Caco-2 (cell line): ENCODE data around the gene COX6A1. TPM values are rescaled to one million over a fixed set of nuclear protein-coding genes. Genes with fewer than 3 reads are reported as not detected.

Experiments used
- BruUV-seq: library from RNA; stranded (reverse); fragments of 400-500 nt; replicated peaks from 2 replicates; lab custom pipeline; 2021; lab: Mats Ljungman, UMichigan
- CTCF ChIA-PET: fragments of 300-600 bp; sonication (Branson Sonifier 250); formaldehyde crosslinking; loops from one replicate; lab custom pipeline; 2022; ENCODE audit warnings: antibody characterized with exemption; lab: Charles Lee
- POLR2A ChIA-PET: fragments of 300-600 bp; sonication (Branson Sonifier 250); formaldehyde crosslinking; loops from one replicate; lab custom pipeline; 2022; ENCODE audit warnings: antibody characterized with exemption; lab: Charles Lee
- DNase-seq, 2 experiments: peaks; one replicate each; pipeline versions ENCODE4 v3.0.0 to v3.0.0-alpha.2; 2020 to 2022
- H3K27me3 ChIP-seq: replicated peaks from 2 replicates; pipeline ENCODE4 v1.6.0; 2011; ENCODE audit warnings: low read length; ENCODE audit not compliant: control insufficient read depth, insufficient read depth
- H3K36me3 ChIP-seq: 2 replicates; pipeline ENCODE4 v1.5.1; 2011; ENCODE audit warnings: low read length; ENCODE audit not compliant: control insufficient read depth, insufficient read depth
- H3K4me1 ChIP-seq: fragments of 250-450 bp; sonication (Bioruptor Pico); 2 replicates; pipeline ENCODE4 v1.5.1; 2020; ENCODE audit warnings: mild to moderate bottlenecking
- H3K4me3 ChIP-seq: 2 replicates; pipeline ENCODE4 v1.5.1; 2011; ENCODE audit warnings: low read depth, mild to moderate bottlenecking, control low read depth, low read length
- H3K9me3 ChIP-seq: fragments of 250-450 bp; sonication (Bioruptor Pico); 2 replicates; pipeline ENCODE4 v1.5.1; 2020; ENCODE audit warnings: mild to moderate bottlenecking, moderate library complexity
- H3K27ac Mint-ChIP-seq: one replicate; pipeline ENCODE4 v1.8.0; 2022; ENCODE audit warnings: mixed read lengths; ENCODE audit not compliant: unreplicated experiment
- H3K27me3 Mint-ChIP-seq: one replicate; pipeline ENCODE4 v1.8.0; 2022; ENCODE audit warnings: mixed read lengths; ENCODE audit not compliant: insufficient read depth, unreplicated experiment
- H3K36me3 Mint-ChIP-seq: one replicate; pipeline ENCODE4 v1.8.0; 2022; ENCODE audit warnings: mild to moderate bottlenecking, mixed read lengths; ENCODE audit not compliant: insufficient read depth, unreplicated experiment
- H3K4me1 Mint-ChIP-seq: one replicate; pipeline ENCODE4 v1.8.0; 2022; ENCODE audit warnings: low read depth, mixed read lengths; ENCODE audit not compliant: unreplicated experiment
- H3K4me3 Mint-ChIP-seq: one replicate; pipeline ENCODE4 v1.8.0; 2022; ENCODE audit warnings: mild to moderate bottlenecking, moderate library complexity, mixed read lengths; ENCODE audit not compliant: unreplicated experiment
- H3K9me3 Mint-ChIP-seq: one replicate; pipeline ENCODE4 v1.8.0; 2022; ENCODE audit warnings: mixed read lengths; ENCODE audit not compliant: unreplicated experiment
- CTCF ChIP-seq, 2 experiments: fragments of 200-600 bp in 1 of 2; IDR thresholded peaks; 1 replicate in 1 of 2; 2 replicates in 1 of 2; pipeline versions ENCODE4 v1.5.1 to v1.8.0; 2011 to 2022; ENCODE audit warnings: antibody characterized with exemption in 1 of 2, control low read depth in 1 of 2, inconsistent platforms in 1 of 2, low read depth in 1 of 2, low read length in 1 of 2, mild to moderate bottlenecking in 1 of 2, moderate library complexity in 1 of 2; ENCODE audit not compliant: insufficient read depth in 1 of 2, severe bottlenecking in 1 of 2, unreplicated experiment in 1 of 2
- intact Hi-C: fragments of 100-400 bp; cut with micrococcal nuclease; formaldehyde crosslinking; loops from one replicate; pipeline ENCODE4 v1.10.0; 2022; ENCODE audit not compliant: unreplicated experiment
- total RNA-seq: library from RNA; stranded (reverse); gene quantifications from 2 replicates; pipeline ENCODE4 v1.2.3, GENCODE V29; 2022

Gene COX6A1
- total RNA-seq, 1 experiment from 2014 or later, result 474 TPM

GRCh38 chr12:120470150-120470784 lies 32.4 kb downstream of the COX6A1 start:
- H3K4me1 ChIP-seq, result peaks cover 5% of the 10 kb centered on the region
- Mint-ChIP-seq H3K27ac (peak overlapping the region; percentile 79), H3K27me3 (no peaks in the 10 kb centered on the region), H3K36me3 (peaks cover 41% of the 10 kb centered on the region), H3K9me3 (no peaks in the 10 kb centered on the region), H3K4me3 (peak overlapping the region; percentile 85), H3K4me1 (peaks cover 13% of the 10 kb centered on the region)
- H3K9me3 ChIP-seq, result no peaks in the 10 kb centered on the region
- ChIA-PET CTCF (interaction anchor here (0.8 to 1.4 kb wide), 2 partner anchors 25 to 168 kb away, joined by 3 to 4 read pairs; partner anchors contain the start of gene SIRT4), POLR2A (interaction anchor here (0.7 kb wide), 1 partner anchor 59 kb away, joined by 3 read pairs; no protein-coding TSS in a partner anchor)
- TSS peak; percentile 32 for BruUV-seq
- DNase-seq, result no peak
- H3K4me3 ChIP-seq, result peak overlapping the region; percentile 80
- H3K36me3 ChIP-seq, result no peaks in the 10 kb centered on the region
- intact Hi-C loops, result no loop called here
- no peak for TF ChIP-seq CTCF (IDR thresholded peaks at IDR 0.05; ENCODE audit: insufficient read depth in 1 of 2, low read depth in 1 of 2, low read length in 1 of 2, severe bottlenecking in 1 of 2, unreplicated experiment in 1 of 2)
- no peaks in the 10 kb centered on the region for H3K27me3 ChIP-seq

- ChIA-PET POLR2A (no interaction called here), CTCF (no interaction called here)
- Mint-ChIP-seq H3K27ac (no peak overlapping the region), H3K4me1 (peaks cover 13% of the 10 kb centered on the region), H3K4me3 (no peak overlapping the region), H3K36me3 (peaks cover 18% of the 10 kb centered on the region), H3K9me3 (no peaks in the 10 kb centered on the region), H3K27me3 (no peaks in the 10 kb centered on the region)
- H3K27me3 ChIP-seq, result no peaks in the 10 kb centered on the region
- H3K4me1 ChIP-seq, result no peaks in the 10 kb centered on the region; the same call in 1 of the 2 replicates
- intact Hi-C loops, result no loop called here
- no peak for DNase-seq
- no peak overlapping the region for H3K4me3 ChIP-seq
- TF ChIP-seq CTCF (IDR thresholded peaks at IDR 0.05; ENCODE audit: insufficient read depth in 1 of 2, low read depth in 1 of 2, low read length in 1 of 2, severe bottlenecking in 1 of 2, unreplicated experiment in 1 of 2), result no peak
- no peaks in the 10 kb centered on the region for H3K36me3 ChIP-seq
- BruUV-seq, result no TSS peak
- no peaks in the 10 kb centered on the region for H3K9me3 ChIP-seq
These were observed 34.6 kb downstream of the COX6A1 start for GRCh38 chr12:120472521-120472920.

- Histone ChIP-seq H3K36me3 (no peaks in the 10 kb centered on the region), H3K27me3 (no peaks in the 10 kb centered on the region), H3K4me3 (no peak overlapping the region), H3K9me3 (no peaks in the 10 kb centered on the region), H3K4me1 (no peaks in the 10 kb centered on the region; the same call in 1 of the 2 replicates)
- Mint-ChIP-seq H3K27ac (no peak overlapping the region), H3K9me3 (no peaks in the 10 kb centered on the region), H3K27me3 (no peaks in the 10 kb centered on the region), H3K4me3 (no peak overlapping the region), H3K4me1 (peaks cover 13% of the 10 kb centered on the region), H3K36me3 (peaks cover 6% of the 10 kb centered on the region)
- intact Hi-C loops, result no loop called here
- ChIA-PET POLR2A (interaction anchor here (0.5 to 0.6 kb wide), 2 partner anchors 21 to 61 kb away, joined by 3 to 6 read pairs; a partner anchor contains a TSS), CTCF (interaction anchor here (1.2 kb wide), 1 partner anchor 56 kb away, joined by 3 read pairs; no protein-coding TSS in a partner anchor)
- no peak for DNase-seq
- no TSS peak for BruUV-seq
- no peak for TF ChIP-seq CTCF (IDR thresholded peaks at IDR 0.05; ENCODE audit: insufficient read depth in 1 of 2, low read depth in 1 of 2, low read length in 1 of 2, severe bottlenecking in 1 of 2, unreplicated experiment in 1 of 2)
These were observed 36.1 kb downstream of the COX6A1 start for GRCh38 chr12:120473807-120474615.
